Right forelimb (tissue), 1 donor: ENCODE data around the gene ADAMTS17.

ENCODE experiments used
- DNase-seq: peaks from one replicate; pipeline ENCODE4 v3.0.0-alpha.2; 2018

ADAMTS17 gene

GRCh38 chr15:100192097-100193080 lies 149.4 kb downstream of the ADAMTS17 start:
- no peak for DNase-seq

- DNase-seq = no peak
Observed at GRCh38 chr15:100191161-100191560, 150.6 kb downstream of the ADAMTS17 start.

DNA sequence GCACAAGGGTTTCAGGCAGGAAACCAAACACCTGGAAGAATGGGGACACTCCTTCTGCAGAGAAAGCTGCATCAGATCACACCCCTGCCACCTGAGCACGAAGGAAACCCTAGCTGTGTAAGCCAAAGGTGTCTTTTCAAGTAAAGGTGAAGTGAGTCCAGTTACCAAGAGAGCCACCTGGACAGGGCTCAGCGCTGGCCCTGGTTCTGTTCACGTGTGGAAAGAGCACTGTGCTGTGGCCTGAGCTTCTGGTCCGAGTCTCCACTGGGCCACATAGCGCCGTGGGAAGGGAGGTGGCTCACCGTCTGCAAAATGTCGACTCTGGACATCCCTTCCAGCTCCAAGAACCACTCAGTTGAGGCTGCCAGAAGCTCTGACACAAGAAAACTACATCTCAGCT lies 151.1 kb downstream of the ADAMTS17 start:
- DNase-seq = peak; percentile 38

GRCh38 chr15:100189849-100190248 lies 151.9 kb downstream of the ADAMTS17 start:
- no peak for DNase-seq

- peak; percentile 34 for DNase-seq
Observed at GRCh38 chr15:100189319-100189718, 152.5 kb downstream of the ADAMTS17 start.

DNA sequence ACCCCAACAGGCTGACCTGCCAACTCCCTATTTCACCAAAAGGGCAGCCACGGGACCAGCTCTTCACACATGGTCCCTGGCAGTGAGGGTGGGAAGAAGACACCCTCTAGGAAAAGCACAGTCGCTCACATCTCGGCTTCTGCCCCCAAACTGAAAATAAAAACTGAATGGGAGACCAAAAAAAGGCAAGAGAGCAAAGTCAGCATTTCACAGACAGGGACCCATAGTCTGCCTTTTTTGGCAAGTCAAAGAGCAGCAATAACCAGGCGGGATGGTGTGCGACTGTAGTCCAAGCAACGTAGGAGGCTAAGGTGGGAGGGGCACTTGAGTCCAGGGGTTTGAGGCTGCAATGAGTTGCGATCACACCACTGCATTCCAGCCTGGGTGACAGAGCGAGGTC lies 154.1 kb downstream of the ADAMTS17 start:
- peak; percentile 3 for DNase-seq

GRCh38 chr15:100186960-100187359 lies 154.8 kb downstream of the ADAMTS17 start:
- no peak for DNase-seq

- DNase-seq = no peak
Observed at GRCh38 chr15:100186366-100186765, 155.4 kb downstream of the ADAMTS17 start.

DNA sequence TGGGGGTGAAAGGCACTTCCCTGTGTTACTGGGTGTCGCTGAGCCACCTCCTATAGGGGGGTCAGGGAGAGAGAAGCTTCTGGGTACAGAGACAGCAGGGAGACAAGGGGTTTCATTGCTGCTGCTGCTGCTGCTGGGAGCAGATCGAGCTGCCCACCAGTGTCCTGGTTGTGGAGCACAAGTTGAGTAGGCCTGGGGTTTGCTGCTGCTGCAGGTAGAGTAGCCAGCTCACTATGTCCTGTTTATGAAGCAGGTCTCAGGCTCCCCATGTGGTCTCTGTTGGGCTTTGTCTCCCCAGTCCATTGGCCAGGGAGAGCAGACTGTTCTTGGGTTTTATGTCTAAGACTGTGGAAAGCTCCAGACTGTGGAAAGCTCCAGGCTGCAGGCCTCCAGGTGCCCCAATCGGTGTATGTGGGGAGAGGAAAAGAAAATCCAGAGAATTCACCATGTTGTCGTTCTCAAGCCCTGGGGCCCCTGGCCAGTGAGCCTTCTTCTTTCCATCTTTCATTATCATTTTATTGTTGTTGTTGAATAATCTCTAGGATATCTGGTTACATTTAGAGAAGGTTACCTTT lies 157.8 kb downstream of the ADAMTS17 start:
- DNase-seq = no peak

- no peak for DNase-seq
Observed at GRCh38 chr15:100180921-100181320, 160.9 kb downstream of the ADAMTS17 start.

DNA sequence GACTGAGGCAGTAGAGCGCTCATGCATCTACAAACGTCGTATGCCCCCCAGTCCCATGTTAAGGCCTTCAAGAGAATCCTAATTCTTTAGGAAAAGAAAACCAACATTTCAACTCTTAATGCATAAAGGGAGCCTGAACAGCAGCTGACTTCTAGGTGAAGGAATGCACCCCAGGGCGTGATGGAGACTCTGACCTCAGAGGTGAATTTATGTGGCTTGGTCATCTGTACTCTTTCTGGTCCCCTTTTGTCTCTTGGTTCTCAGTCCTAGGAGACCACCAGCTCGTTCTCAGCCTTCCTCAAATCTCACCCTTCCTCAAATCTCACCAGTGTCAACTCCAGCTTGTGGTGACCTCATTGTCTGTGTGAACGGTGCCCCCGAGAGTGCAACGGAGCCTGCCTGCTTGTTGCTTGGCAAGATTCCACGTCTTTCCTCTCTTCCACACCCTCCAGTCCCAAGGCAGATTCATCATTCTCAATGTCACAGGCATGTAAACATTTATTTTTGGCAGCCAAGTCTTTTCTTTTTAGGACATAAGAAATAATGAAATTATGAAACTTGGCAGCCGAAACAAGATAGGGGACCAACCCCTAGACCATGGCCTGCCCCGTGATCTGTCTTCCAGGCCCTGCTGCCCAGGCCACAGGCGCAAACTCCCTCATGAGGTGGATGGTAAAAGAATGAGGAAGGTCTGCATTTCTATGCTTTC lies 166.2 kb downstream of the ADAMTS17 start:
- DNase-seq = no peak

- DNase-seq = peak; percentile 21
Observed at GRCh38 chr15:100174904-100175275, 166.9 kb downstream of the ADAMTS17 start.

DNA sequence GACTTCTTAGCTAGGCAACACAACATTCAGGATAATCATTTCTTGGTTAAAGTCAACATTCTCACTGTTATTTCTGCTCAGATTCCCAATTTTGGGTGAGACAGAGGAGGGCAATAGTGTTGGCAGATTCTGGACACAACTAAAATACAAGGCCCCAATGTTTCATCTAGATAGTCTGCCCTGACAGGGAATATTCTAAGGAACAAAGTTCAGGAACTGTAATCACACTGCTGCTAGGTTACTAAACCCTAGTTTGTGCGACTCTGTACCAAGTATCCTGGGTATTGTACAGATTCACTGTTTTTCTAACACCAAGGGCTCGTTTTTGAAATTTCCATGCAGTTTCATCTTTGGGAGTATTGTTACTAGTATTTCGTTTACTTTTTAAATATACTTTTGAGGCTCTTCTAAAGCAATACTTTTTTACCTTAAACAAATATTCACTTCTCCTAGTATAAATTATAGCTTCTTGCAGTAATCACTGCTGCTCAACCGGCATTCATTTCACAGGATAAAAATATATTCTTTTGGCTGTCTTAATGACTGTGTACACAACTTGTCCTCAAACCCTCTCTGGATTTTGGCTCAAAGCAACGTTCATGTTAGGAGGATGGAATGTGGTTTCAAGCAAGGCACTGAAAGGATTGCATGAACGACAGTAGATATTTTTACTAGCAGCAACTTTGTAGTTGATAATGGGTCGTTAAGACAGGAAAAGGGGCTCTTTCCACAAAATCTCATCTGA lies 167.4 kb downstream of the ADAMTS17 start:
- no peak for DNase-seq

GRCh38 chr15:100172356-100173024 lies 169.3 kb downstream of the ADAMTS17 start:
- DNase-seq = no peak

- no peak for DNase-seq
Observed at GRCh38 chr15:100171411-100171810, 170.4 kb downstream of the ADAMTS17 start.

GRCh38 chr15:100170291-100171210 lies 171.2 kb downstream of the ADAMTS17 start:
- peak; percentile 26 for DNase-seq

DNA sequence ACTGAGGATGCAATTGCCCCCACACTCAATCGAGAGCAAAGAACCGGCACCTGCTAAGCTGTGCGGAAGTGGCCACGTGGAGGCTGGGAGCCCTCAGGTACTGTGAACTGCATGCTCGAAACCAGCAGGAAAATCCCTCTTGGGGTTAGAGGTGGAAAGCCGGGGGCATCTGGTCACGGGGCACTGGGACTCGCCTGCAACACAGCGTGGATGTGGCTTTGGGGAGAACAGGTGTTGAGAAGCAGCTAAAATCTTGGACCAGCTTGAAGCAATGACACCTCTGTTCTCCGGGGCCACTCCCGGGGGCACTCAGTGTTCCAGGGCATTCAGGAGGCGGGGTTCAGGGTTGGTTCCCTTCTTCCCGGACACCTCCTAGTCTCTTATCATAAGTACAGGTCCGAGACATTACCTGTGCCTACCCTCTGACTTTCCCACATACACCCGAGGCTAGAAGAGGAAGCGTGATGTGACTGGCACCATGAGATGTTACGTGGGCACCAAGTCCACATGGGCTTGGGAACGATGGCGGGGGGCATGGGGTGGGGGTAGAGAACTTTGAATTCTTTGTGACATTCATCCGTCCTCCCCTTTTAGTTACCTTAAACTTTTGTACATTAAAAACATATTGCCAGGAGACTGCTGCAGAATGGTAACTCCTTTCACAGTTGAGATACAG lies 172.0 kb downstream of the ADAMTS17 start:
- peak; percentile 27 for DNase-seq

- peak; percentile 10 for DNase-seq
Observed at GRCh38 chr15:100168787-100169186, 173.0 kb downstream of the ADAMTS17 start.

GRCh38 chr15:100167884-100168375 lies 173.8 kb downstream of the ADAMTS17 start:
- peak; percentile 19 for DNase-seq

- no peak for DNase-seq
Observed at GRCh38 chr15:100166313-100166712, 175.5 kb downstream of the ADAMTS17 start.
